Measurements from ENCODE around the gene ITGA7. TPM values are rescaled to one million over a fixed set of nuclear protein-coding genes. Genes with fewer than 3 reads are reported as not detected.
A peak's percentile ranks its signal among the peaks of the same experiment; 100 is the strongest.

ITGA7 gene
- total RNA-seq, 1 donor from 2014 or later, result 1.1 TPM

GRCh38 chr12:55728186-55728938 is 20.7 kb upstream of the ITGA7 start:
- H3K27me3 Mint-ChIP-seq (ENCODE audit: insufficient read depth), result peaks cover 1% of the 10 kb centered on the region
- intact Hi-C loops (cut with micrococcal nuclease), result loop anchor here (2.0 kb wide), 2 partner anchors 14 to 88 kb away; partner anchors contain the start of genes GDF11 and SARNP
- peaks cover 48% of the 10 kb centered on the region for H3K4me1 Mint-ChIP-seq (ENCODE audit: low read depth)
- no peak for DNase-seq (ENCODE audit: low spot score)
- no peaks in the 10 kb centered on the region for H3K9me3 Mint-ChIP-seq
- peak overlapping the region; percentile 69 for H3K27ac Mint-ChIP-seq
- peaks cover 22% of the 10 kb centered on the region for H3K36me3 Mint-ChIP-seq (ENCODE audit: low read depth)
- peak overlapping the region; percentile 81 for H3K4me3 Mint-ChIP-seq

- peak overlapping the region; percentile 81 for H3K4me3 Mint-ChIP-seq
- intact Hi-C loops (cut with micrococcal nuclease), result loop anchor here (2.0 kb wide), 2 partner anchors 15 to 89 kb away; partner anchors contain the start of genes GDF11 and SARNP
- H3K36me3 Mint-ChIP-seq (ENCODE audit: low read depth), result peaks cover 22% of the 10 kb centered on the region
- no peak for DNase-seq (ENCODE audit: low spot score)
- peaks cover 1% of the 10 kb centered on the region for H3K27me3 Mint-ChIP-seq (ENCODE audit: insufficient read depth)
- H3K9me3 Mint-ChIP-seq, result no peaks in the 10 kb centered on the region
- peaks cover 48% of the 10 kb centered on the region for H3K4me1 Mint-ChIP-seq (ENCODE audit: low read depth)
- H3K27ac Mint-ChIP-seq, result peak overlapping the region; percentile 69
These were observed 20.0 kb upstream of the ITGA7 start for GRCh38 chr12:55727643-55728185.

GRCh38 chr12:55726971-55727370 is 19.3 kb upstream of the ITGA7 start:
- Mint-ChIP-seq H3K4me3 (peak overlapping the region; percentile 81), H3K9me3 (no peaks in the 10 kb centered on the region), H3K4me1 (ENCODE audit: low read depth) (peaks cover 48% of the 10 kb centered on the region), H3K36me3 (ENCODE audit: low read depth) (peaks cover 22% of the 10 kb centered on the region), H3K27me3 (ENCODE audit: insufficient read depth) (peaks cover 1% of the 10 kb centered on the region), H3K27ac (no peak overlapping the region)
- no peak for DNase-seq (ENCODE audit: low spot score)
- intact Hi-C loops (cut with micrococcal nuclease), result no loop called here

- Mint-ChIP-seq H3K36me3 (ENCODE audit: low read depth) (peaks cover 22% of the 10 kb centered on the region), H3K4me1 (ENCODE audit: low read depth) (peaks cover 44% of the 10 kb centered on the region), H3K4me3 (peak overlapping the region; percentile 47), H3K27me3 (ENCODE audit: insufficient read depth) (peaks cover 1% of the 10 kb centered on the region), H3K27ac (no peak overlapping the region), H3K9me3 (no peaks in the 10 kb centered on the region)
- DNase-seq (ENCODE audit: low spot score), result no peak
- intact Hi-C loops (cut with micrococcal nuclease), result no loop called here
These were observed 17.9 kb upstream of the ITGA7 start for GRCh38 chr12:55725556-55725955.

GRCh38 chr12:55724940-55725309 is 17.2 kb upstream of the ITGA7 start:
- Mint-ChIP-seq H3K4me1 (ENCODE audit: low read depth) (peaks cover 38% of the 10 kb centered on the region), H3K36me3 (ENCODE audit: low read depth) (peaks cover 22% of the 10 kb centered on the region), H3K9me3 (no peaks in the 10 kb centered on the region), H3K27me3 (ENCODE audit: insufficient read depth) (peaks cover 1% of the 10 kb centered on the region), H3K27ac (no peak overlapping the region), H3K4me3 (peak overlapping the region; percentile 54)
- intact Hi-C loops (cut with micrococcal nuclease), result loop anchor here (1.0 kb wide), 1 partner anchor 12 kb away; no protein-coding TSS in a partner anchor
- DNase-seq (ENCODE audit: low spot score), result no peak

GRCh38 chr12:55724226-55724939 is 16.7 kb upstream of the ITGA7 start:
- no peak overlapping the region for H3K27ac Mint-ChIP-seq

GRCh38 chr12:55723516-55724225 is 16.0 kb upstream of the ITGA7 start:
- Mint-ChIP-seq H3K27ac (no peak overlapping the region), H3K36me3 (ENCODE audit: low read depth) (peaks cover 22% of the 10 kb centered on the region), H3K9me3 (no peaks in the 10 kb centered on the region), H3K4me3 (no peak overlapping the region), H3K27me3 (ENCODE audit: insufficient read depth) (peaks cover 1% of the 10 kb centered on the region), H3K4me1 (ENCODE audit: low read depth) (peaks cover 33% of the 10 kb centered on the region)
- no peak for DNase-seq (ENCODE audit: low spot score)
- intact Hi-C loops (cut with micrococcal nuclease), result loop anchor here (1.0 kb wide), 1 partner anchor 14 kb away; no protein-coding TSS in a partner anchor

More at GRCh38 chr12:55724226-55724939, 16.7 kb upstream of the ITGA7 start:
- H3K36me3 Mint-ChIP-seq (ENCODE audit: low read depth), result peaks cover 22% of the 10 kb centered on the region
- H3K9me3 Mint-ChIP-seq, result no peaks in the 10 kb centered on the region
- H3K4me3 Mint-ChIP-seq, result peak overlapping the region; percentile 54
- peaks cover 32% of the 10 kb centered on the region for H3K4me1 Mint-ChIP-seq (ENCODE audit: low read depth)
- H3K27me3 Mint-ChIP-seq (ENCODE audit: insufficient read depth), result peaks cover 1% of the 10 kb centered on the region
- intact Hi-C loops (cut with micrococcal nuclease), result loop anchor here (1.0 kb wide), 1 partner anchor 13 kb away; no protein-coding TSS in a partner anchor
- peak; percentile 48 for DNase-seq (ENCODE audit: low spot score)

GRCh38 chr12:55722948-55723347 is 15.2 kb upstream of the ITGA7 start:
- Mint-ChIP-seq H3K36me3 (ENCODE audit: low read depth) (peaks cover 22% of the 10 kb centered on the region), H3K9me3 (no peaks in the 10 kb centered on the region), H3K4me3 (no peak overlapping the region), H3K27me3 (ENCODE audit: insufficient read depth) (peaks cover 1% of the 10 kb centered on the region), H3K27ac (no peak overlapping the region), H3K4me1 (ENCODE audit: low read depth) (peaks cover 41% of the 10 kb centered on the region)
- intact Hi-C loops (cut with micrococcal nuclease), result no loop called here
- DNase-seq (ENCODE audit: low spot score), result no peak

- Mint-ChIP-seq H3K27ac (no peak overlapping the region), H3K27me3 (ENCODE audit: insufficient read depth) (peaks cover 1% of the 10 kb centered on the region), H3K9me3 (no peaks in the 10 kb centered on the region), H3K4me3 (no peak overlapping the region), H3K4me1 (ENCODE audit: low read depth) (peaks cover 42% of the 10 kb centered on the region), H3K36me3 (ENCODE audit: low read depth) (peaks cover 17% of the 10 kb centered on the region)
- DNase-seq (ENCODE audit: low spot score), result no peak
- intact Hi-C loops (cut with micrococcal nuclease), result no loop called here
These were observed 14.0 kb upstream of the ITGA7 start for GRCh38 chr12:55721601-55722213.

GRCh38 chr12:55720894-55721444 is 13.3 kb upstream of the ITGA7 start:
- no peak overlapping the region for H3K27ac Mint-ChIP-seq
- peaks cover 42% of the 10 kb centered on the region for H3K4me1 Mint-ChIP-seq (ENCODE audit: low read depth)
- DNase-seq (ENCODE audit: low spot score), result no peak
- H3K36me3 Mint-ChIP-seq (ENCODE audit: low read depth), result peaks cover 12% of the 10 kb centered on the region
- H3K27me3 Mint-ChIP-seq (ENCODE audit: insufficient read depth), result peaks cover 1% of the 10 kb centered on the region
- intact Hi-C loops (cut with micrococcal nuclease), result no loop called here
- H3K9me3 Mint-ChIP-seq, result no peaks in the 10 kb centered on the region
- H3K4me3 Mint-ChIP-seq, result no peak overlapping the region

GRCh38 chr12:55720071-55720564 is 12.4 kb upstream of the ITGA7 start, which contains the start of gene RDH5:
RDH5 (plus strand) TSS chr12:55720393; CDS start chr12:55721185, 792 bp downstream.
- no peaks in the 10 kb centered on the region for H3K9me3 Mint-ChIP-seq
- no peak within 1 kb of the TSS for H3K27ac Mint-ChIP-seq
- peaks cover 42% of the 10 kb centered on the region for H3K4me1 Mint-ChIP-seq (ENCODE audit: low read depth)
- peaks cover 4% of the 10 kb centered on the region for H3K36me3 Mint-ChIP-seq (ENCODE audit: low read depth)
- DNase-seq (ENCODE audit: low spot score), result no peak
- intact Hi-C loops (cut with micrococcal nuclease), result no loop called here
- peak within 1 kb of the TSS; percentile 11 for H3K4me3 Mint-ChIP-seq
- no peaks in the 10 kb centered on the region for H3K27me3 Mint-ChIP-seq (ENCODE audit: insufficient read depth)
